ENCODE measurements around the gene IL1RAPL1.

- TF ChIP-seq CTCF (IDR thresholded peaks at IDR 0.05) = no peak
- no peak for TF ChIP-seq POLR2A (IDR thresholded peaks at IDR 0.05)
Observed at GRCh38 chrX:30005813-30006212, 1418.6 kb downstream of the IL1RAPL1 start.
